Smooth muscle cell of the brain vasculature (primary cell): Measurements from ENCODE around the gene PLA2G4E.

ENCODE experiments used
- DNase-seq: peaks from one replicate; pipeline ENCODE4 v3.0.0-alpha.2; 2012; ENCODE audit warnings: low read depth, low spot score

PLA2G4E gene

DNA sequence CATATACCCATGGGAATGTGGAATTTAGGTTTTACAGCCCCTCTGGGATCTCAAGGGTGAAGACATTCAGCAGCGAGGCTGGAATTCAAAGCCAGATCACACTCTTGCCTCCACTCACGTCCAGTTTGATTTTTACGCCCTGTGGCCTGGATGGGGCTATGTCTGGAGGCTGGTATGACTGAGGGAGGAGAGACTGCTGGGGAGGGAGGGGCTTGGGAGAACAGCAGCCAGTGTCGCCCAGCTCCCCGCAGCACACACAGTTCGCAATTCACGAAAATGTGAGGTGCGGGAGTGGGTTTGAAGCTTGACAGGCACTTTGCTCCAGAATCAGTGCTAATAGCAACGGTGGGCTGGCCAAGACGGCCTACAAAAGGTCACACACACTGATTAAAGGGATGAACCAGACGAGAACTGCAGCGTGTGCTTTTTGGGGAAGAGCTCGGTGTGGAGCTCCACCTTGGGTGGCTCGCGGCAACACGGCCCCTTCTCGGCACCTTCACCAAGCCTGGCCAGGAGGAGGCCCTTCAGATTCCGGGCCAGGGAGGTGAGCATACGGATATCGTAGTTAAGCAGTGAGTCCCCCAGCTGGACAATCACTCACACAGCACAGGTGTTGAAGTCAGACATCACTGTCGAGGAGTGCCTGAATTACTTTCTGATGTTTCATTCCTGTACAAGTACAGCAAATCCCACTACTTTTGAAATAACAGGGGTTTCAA is 64.9 kb downstream of the PLA2G4E start:
- DNase-seq: no peak

DNA sequence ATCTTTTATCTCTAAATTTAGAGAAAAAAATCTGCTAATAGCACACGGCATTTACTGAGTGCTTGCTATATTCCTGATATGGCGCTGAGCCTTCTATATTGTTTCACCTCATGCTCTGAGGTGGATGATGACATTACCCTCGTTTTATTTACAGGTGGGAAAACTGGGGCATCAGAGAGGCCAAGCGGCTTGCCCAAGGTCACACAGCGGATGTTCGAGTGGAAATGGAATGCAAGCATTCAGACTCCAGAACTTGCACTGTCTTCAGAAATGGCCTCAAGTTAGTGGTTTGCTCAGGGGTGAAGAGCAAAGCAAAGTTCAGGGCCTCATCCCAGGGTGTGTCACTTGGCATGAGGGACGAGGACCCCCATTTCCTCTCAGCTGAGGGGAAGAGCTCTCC is 65.7 kb downstream of the PLA2G4E start:
- no peak for DNase-seq

DNA sequence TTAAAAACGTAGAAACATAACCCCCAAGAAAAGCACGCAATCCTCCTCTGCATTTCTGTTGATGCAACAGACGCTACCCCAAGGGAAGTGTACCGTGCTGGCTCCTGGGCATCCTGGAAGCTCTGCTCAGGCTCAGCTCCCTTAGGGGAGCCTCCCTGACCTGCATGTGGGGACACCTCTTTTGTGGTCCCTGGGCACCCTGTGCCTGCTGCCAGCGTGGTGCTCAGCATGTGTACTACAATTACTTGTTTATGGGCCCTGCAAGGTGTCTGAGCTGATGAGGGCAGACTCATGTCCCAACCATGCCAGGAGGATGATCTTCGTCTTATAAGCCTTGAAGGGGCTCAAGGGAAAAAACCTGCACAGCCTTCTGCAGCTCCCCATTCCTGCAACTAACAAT is 66.8 kb downstream of the PLA2G4E start:
- no peak for DNase-seq

DNA sequence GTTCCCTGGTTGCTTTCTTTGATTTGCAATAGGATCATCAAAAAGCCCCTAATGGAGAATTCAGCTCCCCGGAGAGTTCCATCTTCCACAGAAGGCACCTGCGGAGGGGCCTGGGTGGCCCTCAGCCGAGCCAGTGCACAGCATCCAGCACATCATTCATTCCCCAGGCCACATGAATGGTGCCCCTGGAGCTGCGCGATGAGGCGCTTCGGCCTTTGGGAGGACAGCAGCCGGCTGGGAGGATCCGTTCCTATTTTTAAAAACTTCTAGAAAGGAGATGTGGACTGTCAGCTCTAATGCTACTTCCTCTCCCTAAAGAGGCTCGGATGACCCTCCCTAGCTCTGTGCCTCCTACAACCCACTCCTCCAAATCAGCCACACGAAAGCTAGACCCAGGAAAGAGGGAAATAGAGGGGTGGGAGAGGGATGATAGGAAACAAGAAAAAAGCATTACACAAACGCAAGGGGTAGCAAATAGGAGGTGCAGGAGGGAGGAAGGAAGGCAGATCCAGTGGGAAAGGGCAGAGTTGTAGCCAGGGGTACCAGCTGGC is 68.8 kb downstream of the PLA2G4E start:
- DNase-seq: no peak

DNA sequence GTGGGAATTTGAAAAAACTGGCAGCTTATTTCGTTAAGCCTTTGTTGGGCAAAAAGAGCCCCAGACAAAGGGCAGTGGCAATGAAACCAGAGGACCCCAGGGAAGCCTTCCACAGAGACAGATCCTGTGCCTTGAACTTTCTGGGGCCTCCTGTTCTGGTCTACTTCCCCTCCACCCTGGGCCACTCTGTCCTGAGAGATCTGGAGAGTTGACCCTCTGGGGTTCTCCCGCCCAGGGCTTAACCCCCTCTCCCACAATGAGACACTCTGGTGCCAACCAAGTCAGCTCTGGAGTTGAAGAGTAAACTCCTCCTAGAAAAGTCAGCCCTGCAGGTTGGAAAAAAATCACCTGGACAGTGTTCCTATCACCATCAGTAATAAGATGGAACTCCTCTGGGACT is 69.3 kb downstream of the PLA2G4E start:
- DNase-seq: no peak

DNA sequence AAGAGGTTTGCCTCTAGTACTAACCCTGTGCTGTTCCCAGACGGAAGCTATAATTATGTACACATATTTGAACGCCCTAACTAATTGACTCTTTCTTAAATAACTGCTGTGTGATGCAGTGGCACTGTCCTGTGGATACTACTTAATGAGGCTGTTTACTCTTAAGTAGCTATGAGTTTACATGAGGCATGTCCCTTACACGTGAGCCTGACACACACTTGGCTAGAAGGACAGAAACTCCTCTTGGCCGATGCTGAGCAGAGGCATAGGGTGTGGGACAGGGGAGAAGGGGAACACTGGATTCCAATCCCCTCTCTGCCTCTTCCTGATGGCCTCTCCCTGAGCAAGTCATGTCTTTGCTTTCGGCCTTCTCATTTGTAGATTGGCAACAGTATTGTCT is 70.4 kb downstream of the PLA2G4E start:
- DNase-seq: no peak

DNA sequence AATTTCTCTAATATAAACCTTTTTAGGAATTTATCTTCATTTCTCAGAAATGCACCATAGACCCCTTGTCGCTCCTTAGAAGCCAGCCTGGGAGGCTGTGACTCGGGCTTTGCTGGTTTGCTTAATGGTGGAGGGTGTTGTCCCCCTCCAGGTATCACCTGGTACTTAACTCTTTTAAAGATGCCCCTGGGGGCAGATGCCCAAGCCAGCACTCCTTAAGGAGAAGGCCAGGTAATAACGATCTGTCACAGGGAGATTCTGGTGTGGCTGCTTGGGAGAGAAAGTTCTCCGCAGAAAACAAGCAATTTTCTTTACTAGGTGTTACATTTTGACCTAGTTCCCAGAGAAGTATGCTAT is 70.7 kb downstream of the PLA2G4E start:
- no peak for DNase-seq

DNA sequence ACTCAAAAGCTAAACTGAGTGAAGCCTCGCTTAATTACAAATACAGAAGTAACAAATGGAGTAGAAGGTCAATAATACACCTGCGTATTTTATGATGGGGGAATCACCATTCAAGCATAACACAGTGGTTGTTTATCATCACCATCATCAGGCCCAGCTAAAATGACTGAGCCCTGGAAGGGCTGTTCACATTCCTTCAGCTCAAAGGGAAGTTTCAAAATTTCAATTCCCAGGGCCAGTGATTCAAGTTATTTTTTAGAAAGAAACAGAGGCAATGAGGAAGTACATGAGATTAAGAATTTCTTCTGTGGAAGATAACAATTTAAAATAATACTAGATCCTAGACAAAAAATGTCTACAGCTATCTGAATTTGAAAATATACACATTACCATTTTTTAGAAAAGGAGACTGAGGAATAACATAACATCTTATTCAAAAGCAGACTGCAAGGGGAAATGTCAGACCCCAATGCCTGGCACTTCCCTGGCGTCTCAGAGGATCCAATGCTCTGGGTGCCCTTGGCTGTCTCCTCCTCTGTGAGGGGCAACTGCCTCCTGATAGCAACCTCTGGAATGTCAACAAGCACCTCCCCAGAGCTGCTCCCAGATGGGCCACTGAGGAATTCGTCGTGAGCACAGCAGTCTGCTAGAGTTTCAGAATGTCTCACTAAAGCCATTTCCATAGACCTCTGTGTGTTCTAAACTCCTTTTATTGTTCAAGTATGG is 71.3 kb downstream of the PLA2G4E start:
- DNase-seq: no peak

DNA sequence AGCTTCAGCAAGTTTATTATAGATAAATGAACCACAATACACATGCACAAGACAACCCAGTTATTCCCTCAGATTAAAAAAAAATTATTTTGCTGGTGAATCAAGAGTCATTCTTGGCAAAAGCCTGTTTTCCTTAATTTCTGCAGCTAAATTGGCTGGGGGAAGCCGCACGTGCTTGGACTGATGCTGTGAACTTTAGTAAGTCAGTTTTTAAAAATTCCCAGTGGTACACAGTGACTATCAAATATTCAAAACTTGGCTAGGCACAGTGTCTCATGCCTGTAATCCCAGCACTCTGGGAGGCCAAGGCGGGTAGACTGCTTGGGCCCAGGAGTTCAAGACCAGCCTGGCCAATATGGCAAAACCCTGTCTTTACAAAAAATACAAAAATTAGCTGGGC is 72.4 kb downstream of the PLA2G4E start:
- no peak for DNase-seq

DNA sequence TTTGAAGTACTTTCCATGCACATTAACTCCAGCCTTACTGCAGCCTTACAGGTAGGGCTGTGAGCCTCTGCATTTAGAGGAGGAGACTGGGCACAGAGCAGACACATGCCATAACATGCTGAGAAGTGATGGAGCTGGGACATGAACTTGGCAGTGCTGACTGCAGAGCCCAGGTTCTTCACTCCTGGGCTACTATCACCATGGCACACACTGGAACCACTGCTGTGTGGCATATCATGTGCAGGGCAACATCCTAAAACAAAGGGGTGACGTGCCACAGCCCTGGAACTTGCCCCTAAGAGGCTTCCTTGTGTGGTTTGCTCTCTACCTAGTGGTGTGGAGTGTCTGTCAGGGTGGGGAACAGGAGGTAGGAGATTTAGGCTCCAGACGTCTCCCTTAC is 73.9 kb downstream of the PLA2G4E start:
- DNase-seq: no peak

DNA sequence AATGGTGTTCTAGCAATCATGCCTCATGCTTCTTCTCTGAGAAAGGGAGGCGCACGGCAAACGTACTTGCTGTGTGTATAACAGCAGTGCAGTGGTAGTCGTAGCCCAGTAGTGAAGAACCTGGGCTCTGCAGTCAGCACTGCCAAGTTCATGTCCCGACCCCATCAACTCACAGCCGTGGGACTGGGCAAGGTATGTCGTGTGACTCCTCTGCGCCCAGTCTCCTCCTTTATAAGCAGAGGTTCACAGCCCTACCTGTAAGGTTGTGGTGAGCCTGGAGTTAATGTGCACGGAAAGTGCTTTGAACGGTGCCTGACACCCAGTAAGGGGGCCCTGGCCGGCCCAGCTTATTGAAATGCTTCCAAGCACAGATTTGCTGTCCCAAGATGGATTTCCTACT is 75.1 kb downstream of the PLA2G4E start:
- no peak for DNase-seq

DNA sequence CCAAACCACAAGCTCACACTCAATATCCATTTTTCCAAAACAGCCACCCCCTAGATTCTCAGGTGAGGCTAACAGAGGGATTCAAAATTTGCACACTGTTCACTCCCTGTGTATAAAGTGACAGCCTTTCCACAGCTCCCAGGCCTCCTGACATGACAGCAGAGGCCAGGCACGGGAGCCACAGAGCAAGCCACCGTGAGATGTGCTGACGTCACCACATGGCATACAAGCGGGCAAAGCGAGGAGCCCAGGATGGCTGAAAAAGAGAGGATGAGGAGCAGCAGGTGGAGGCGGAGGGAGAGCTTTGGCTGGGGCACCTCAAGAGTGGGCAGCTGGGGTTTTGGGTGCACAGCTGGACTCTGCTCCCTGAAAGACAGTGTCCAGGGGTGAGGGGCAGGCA is 75.6 kb downstream of the PLA2G4E start:
- no peak for DNase-seq

DNA sequence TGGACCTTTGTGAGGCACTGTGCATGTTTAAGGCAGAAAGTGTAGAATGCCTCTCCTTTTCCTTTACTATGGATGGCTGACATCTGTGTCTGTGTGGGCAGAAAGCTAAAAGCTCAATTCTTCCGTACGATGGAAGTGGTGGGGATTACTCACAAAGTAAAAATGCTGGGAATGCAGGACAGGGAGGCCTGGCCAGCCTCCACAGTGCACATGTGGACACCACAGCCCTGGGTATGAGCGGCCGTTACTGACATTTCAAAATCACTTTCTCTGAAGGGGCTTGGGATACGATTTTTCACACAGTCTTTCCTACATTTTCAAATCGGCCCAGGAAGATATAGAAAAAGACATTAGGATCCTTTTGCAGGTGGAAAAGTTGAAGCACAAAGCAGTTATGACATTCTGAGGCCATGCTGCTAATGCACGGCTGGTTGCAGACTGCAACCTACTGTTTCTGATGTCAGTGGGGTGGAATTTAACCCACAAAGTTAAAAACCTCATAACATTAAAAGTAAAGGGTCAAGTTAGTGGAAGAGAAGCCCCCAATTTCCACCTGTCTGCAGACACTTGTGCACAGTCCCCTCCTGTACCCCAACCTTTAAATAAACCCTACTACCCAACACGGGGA is 76.4 kb downstream of the PLA2G4E start:
- no peak for DNase-seq

DNA sequence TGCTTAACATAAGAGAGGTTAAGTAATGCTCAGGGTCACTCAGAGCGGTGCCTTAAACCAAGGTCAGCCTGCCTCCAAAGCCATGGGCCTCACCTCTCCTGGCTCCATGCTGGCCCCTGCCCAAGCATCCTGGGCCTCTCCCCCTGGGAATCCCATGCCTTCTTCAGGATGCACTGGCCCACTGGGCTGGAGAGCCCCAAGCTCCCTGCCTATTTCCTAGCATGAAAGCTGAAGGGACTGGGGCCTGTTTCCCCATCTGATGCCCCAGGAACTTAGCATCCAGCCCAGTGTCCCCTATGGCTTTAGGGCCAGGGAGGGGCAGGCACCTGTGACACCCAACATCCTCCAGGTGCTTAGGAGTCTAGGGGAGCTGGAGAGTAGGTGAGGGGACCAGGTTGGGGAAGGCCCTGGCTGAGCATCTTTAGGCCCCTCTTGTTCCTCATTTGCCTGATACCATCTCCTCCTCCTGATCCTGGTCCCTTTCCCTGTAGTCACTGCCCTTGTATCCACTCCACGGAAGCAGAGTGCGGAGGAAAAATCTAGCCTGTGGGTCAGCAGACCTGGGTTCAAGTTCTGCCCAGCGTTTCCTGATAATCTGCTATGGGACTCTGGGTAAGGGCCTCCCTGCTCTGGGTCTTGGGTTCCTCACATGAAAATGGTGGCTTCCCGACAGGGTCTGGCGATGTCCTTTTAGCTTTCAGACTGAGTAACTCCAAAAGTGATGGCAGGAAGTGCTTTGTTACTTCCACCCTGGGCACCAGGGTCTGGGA is 77.1 kb downstream of the PLA2G4E start:
- DNase-seq: no peak

DNA sequence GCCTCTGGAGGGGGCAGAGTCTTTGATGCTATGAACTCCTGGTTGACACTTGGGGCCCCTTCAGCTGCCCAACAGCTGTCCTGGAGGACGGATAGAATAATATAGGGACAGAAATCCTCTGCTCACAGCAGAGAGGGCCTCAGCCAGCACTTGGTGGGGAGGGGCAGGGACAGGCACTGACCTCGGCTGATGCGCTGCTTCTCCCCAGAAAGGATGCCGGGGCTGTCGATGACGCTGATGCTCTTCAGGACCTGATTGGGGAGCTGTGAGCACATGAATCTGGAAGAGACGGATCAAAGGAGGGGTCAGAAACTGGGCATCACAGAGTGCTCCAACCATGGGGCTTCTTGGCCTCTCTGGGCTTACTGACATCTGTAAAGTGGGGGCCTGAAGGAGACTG is 78.0 kb downstream of the PLA2G4E start:
- DNase-seq: no peak

DNA sequence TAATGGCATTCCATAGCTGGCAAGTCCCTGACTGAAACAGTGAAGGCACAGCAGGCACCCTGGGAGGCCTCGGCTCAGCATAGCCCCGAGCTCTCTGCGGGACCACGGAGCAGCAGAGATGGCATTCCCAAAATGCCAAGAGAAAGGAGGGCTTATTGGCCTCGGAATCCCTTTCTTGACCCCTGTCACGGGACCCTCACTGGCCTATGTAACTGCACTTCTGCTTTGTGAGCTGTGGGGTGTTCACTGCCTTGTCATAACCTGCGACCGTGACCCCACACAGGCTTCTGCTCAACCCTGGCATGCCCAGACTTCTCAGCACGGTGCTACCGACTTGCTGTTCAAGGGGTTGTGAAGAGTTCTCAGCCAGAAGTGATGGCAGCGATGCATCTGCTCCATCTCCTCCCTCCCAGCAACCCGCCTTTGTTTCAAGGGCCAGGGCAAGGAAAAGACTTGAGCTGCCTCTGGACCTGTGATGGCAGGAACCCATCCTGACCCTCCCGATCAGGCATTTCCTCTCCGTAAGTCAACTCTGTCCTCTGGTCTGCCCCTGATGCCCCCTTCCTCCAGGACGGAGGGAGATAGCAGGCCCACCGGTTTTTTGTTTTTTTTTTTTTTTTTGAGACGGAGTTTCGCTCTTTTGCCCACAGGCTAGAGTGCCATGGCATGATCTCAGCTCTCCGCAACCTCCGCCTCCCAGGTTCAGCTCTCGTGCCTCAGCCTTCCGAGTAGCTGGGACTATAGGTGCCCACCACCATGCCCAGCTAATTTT is 79.0 kb downstream of the PLA2G4E start:
- no peak for DNase-seq

DNA sequence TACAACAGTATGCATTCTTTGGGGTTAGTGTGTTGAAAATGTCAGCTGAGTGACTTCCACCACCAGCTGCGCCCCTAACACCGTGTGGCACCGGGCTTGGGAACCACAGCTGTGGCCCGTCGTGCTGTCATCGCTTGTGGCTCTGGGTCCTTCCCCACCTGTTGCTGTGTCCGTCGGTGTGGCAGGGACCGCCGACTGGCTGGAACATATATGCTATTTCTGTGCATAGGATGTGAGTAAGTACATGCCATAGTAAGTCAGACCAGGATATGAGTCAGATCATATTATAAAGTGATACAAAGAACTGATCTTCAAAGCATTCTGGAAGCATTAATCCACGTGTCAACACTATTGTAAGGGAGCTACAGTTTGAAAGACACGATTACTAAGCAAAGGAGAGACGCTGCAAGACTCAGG is 80.4 kb downstream of the PLA2G4E start:
- DNase-seq: no peak

DNA sequence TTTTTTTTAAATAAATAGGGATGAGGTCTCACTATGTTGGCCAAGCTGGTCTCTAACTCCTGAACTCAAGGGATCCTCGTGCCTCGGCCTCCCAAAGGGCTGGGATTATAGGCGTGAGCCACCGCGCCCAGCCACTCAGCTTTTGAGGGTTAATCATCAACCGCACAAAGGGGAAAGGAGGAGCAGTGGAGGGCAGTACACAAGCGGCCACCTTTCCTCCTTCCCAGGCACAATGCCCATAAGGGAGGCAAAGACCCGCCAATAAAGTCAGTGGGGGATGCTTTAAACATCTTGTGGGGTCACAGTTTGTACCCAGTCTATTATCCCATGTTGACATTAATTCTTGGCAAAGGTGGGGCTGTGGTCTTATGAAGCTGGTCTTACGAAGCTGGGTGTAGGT is 80.9 kb downstream of the PLA2G4E start:
- DNase-seq: no peak

DNA sequence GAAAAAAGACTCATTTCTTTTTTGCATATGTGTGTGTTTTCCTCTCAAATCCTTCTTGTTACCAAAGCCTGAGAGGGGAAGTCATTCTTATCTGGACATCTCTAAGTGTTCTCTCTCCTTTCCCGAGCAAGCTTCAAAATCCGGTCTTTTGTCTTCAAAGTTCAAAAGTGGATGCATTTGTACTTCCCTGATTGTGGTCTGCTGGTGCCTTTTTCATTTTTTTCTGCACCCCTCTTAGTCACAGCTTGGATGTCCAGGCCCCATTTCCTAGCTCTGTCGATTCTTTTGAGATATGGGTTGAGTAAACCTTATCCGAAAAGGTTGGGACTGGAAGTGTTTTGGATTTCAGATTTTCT is 83.3 kb downstream of the PLA2G4E start:
- DNase-seq: no peak

DNA sequence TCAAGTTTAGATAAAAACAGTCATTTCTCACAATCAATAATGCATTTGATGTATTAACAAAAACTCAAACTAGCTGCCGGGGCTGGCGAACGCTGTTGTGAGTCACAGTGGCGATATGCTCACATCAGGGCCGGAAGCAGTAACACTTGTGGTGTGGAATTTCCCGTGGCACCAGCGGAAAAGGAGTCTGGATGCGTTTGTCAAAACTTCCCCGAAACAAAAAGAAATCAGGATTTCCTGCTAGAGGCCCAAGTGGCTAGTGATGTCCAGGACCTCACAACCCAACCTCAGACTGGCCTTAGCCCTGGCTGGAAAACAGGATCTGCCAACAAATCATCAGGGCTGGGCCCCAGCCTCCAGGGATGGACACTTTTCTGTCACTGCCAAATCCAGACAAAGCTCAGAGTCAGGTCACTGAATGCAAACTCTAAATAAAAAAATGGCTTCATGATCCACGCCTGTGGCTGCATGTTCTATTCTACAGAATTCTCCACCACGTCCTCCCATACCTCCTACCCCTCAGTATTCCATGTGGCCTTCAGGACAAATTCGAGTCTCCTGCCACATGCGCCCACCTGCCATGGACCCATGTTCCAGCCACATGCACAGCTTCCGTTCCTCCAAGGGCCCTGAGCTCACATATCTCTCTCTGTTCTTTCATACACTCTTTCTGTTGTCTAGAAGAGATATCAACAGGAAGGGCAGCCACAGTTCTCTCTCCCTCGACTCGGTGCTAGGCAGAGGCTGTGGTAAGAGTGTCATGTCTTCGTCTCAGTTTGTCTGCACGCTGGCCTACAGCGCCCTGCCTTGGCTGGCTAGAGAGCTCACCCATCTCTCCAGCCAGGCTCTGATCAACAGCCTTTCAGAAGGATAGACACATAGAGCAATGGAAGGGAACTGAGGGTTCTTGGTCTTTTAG is 83.9 kb downstream of the PLA2G4E start:
- DNase-seq: no peak
